SJSA1 (cell line): Measurements from ENCODE around the gene COL27A1. TPM values are rescaled to one million over a fixed set of nuclear protein-coding genes. Genes with fewer than 3 reads are reported as not detected.

Experiments used
- DNase-seq, 2 experiments: peaks; one replicate each; pipeline ENCODE4 v3.0.0-alpha.2; 2015 to 2020; ENCODE audit warnings: low spot score in 2 of 2, low read depth in 1 of 2
- H3K27ac ChIP-seq: fragments of 250-450 bp; sonication (Bioruptor Pico); 2 replicates; pipeline ENCODE4 v1.5.1; 2020; ENCODE audit warnings: mild to moderate bottlenecking, moderate library complexity
- H3K27me3 ChIP-seq: fragments of 250-450 bp; sonication (Bioruptor Pico); replicated peaks from 2 replicates; pipeline ENCODE4 v1.5.1; 2020; ENCODE audit warnings: mild to moderate bottlenecking, moderate library complexity
- H3K36me3 ChIP-seq: fragments of 250-450 bp; sonication (Bioruptor Pico); 2 replicates; pipeline ENCODE4 v1.5.1; 2020; ENCODE audit warnings: mild to moderate bottlenecking
- H3K4me1 ChIP-seq: fragments of 250-450 bp; sonication (Bioruptor Pico); replicated peaks from 2 replicates; pipeline ENCODE4 v1.6.1; 2021; ENCODE audit warnings: mild to moderate bottlenecking
- H3K4me3 ChIP-seq: fragments of 250-450 bp; sonication (Bioruptor Pico); 2 replicates; pipeline ENCODE4 v1.5.1; 2020; ENCODE audit warnings: mild to moderate bottlenecking
- H3K9me3 ChIP-seq: fragments of 250-450 bp; sonication (Bioruptor Pico); replicated peaks from 2 replicates; pipeline ENCODE4 v1.5.1; 2020; ENCODE audit warnings: mild to moderate bottlenecking
- total RNA-seq: library from RNA; depleted of rRNA; stranded (reverse); fragments of >200 nt; shearing (Covaris generic); gene quantifications from 2 replicates; pipeline ENCODE4 v1.2.3, GENCODE V29; 2014

The COL27A1 gene
- total RNA-seq, 1 experiment from 2014 or later: 4.7 TPM

DNA sequence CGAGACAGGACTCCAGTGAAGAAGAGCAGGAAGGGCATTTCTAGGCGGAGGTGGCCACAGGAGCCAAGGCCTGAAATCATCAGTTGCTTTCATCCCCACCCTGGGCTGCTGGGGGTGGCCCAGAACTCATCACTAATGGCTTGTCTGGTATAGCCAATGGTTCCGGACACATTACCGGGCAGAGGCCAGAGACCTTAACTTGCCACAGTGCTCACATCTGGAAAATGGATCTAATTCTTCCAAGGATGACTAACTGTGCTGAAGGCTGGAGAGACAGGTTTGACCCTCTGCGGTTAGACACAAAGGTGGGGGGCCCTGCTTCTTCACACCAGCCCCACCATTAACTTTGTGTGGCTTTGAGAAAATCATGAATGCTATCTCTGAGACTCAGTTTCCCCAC lies 6.2 kb upstream of the COL27A1 start:
- no peaks in the 10 kb centered on the region; the same call in 1 of the 2 replicates for H3K9me3 ChIP-seq
- peaks cover 15% of the 10 kb centered on the region for H3K27me3 ChIP-seq
- H3K27ac ChIP-seq: no peak overlapping the region
- H3K36me3 ChIP-seq: no peaks in the 10 kb centered on the region
- peaks cover 7% of the 10 kb centered on the region for H3K4me1 ChIP-seq
- no peak overlapping the region for H3K4me3 ChIP-seq
- DNase-seq: no peak

- Histone ChIP-seq H3K9me3 (no peaks in the 10 kb centered on the region; the same call in 1 of the 2 replicates), H3K27ac (no peak overlapping the region), H3K27me3 (peaks cover 16% of the 10 kb centered on the region), H3K36me3 (no peaks in the 10 kb centered on the region), H3K4me3 (no peak overlapping the region), H3K4me1 (peaks cover 14% of the 10 kb centered on the region)
- no peak for DNase-seq
These were observed 5.5 kb upstream of the COL27A1 start for GRCh38 chr9:114149765-114150340.

- H3K4me3 ChIP-seq: no peak overlapping the region
- peaks cover 16% of the 10 kb centered on the region for H3K4me1 ChIP-seq
- no peaks in the 10 kb centered on the region; the same call in 1 of the 2 replicates for H3K9me3 ChIP-seq
- no peak for DNase-seq
- H3K27ac ChIP-seq: no peak overlapping the region
- H3K27me3 ChIP-seq: peaks cover 19% of the 10 kb centered on the region
- no peaks in the 10 kb centered on the region for H3K36me3 ChIP-seq
These were observed 4.7 kb upstream of the COL27A1 start for GRCh38 chr9:114150608-114151007.

GRCh38 chr9:114151426-114151956 lies 3.8 kb upstream of the COL27A1 start:
- no peak overlapping the region for H3K4me3 ChIP-seq
- H3K27me3 ChIP-seq: peaks cover 19% of the 10 kb centered on the region
- H3K27ac ChIP-seq: no peak overlapping the region
- no peaks in the 10 kb centered on the region; the same call in 1 of the 2 replicates for H3K9me3 ChIP-seq
- H3K4me1 ChIP-seq: peaks cover 18% of the 10 kb centered on the region
- no peaks in the 10 kb centered on the region for H3K36me3 ChIP-seq
- no peak for DNase-seq

DNA sequence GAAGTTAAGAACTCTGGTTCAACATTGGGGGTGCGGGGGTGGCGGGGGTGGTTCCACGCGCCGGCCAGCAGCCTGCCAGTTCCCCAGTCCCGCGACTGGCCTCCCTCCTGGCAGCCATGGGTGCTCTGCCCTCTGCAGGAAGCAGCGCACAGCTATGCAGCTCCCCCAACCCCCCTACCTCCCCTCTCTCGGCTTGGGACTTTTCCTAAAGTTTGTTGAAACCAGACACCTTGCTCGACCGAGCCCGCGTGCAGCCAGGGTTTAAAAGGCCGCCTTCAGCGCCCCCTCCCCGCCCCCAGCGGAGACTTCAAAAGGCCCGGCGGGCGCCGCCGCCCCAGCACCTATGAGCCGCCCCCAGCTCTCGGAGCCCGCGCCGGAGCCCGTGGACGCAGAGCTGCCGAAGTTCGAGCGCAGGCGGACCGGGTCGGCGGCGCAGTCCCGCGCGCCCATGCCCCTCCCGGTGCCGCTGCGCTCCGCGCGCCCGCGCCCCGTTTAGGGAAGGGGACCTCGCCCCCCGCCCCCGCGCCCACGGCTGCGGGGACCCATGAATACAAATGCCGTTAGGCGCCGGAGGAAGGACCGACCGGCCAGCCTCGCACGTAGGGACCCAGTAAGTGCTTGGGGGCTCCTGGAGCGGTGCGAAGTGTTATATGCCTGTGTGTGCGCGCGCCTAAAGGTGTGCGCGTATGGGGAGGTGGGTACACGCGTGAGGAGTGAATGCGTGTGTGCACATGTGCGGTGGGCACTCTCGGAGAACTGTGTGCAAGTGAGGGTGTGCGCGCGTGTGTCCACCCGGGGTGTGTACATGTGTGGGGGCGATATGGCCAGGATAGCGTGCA lies 1.4 kb upstream of the COL27A1 start:
- no peak for DNase-seq
- peaks cover 29% of the 10 kb centered on the region for H3K4me1 ChIP-seq
- H3K4me3 ChIP-seq: peak overlapping the region; percentile 26
- no peaks in the 10 kb centered on the region; the same call in 1 of the 2 replicates for H3K9me3 ChIP-seq
- peaks cover 19% of the 10 kb centered on the region for H3K27me3 ChIP-seq
- H3K27ac ChIP-seq: no peak overlapping the region
- no peaks in the 10 kb centered on the region for H3K36me3 ChIP-seq

- Histone ChIP-seq H3K4me3 (no peak overlapping the region), H3K9me3 (no peaks in the 10 kb centered on the region; the same call in 1 of the 2 replicates)
- no peak for DNase-seq
These were observed 686 bp upstream of the COL27A1 start for GRCh38 chr9:114154600-114155102.

GRCh38 chr9:114155995-114156656 lies 789 bp downstream of the COL27A1 start:
- H3K9me3 ChIP-seq: no peaks in the 10 kb centered on the region; the same call in 1 of the 2 replicates
- H3K4me1 ChIP-seq: peaks cover 29% of the 10 kb centered on the region
- peaks cover 19% of the 10 kb centered on the region for H3K27me3 ChIP-seq
- H3K36me3 ChIP-seq: no peaks in the 10 kb centered on the region
- no peak for DNase-seq
- H3K4me3 ChIP-seq: peak overlapping the region; percentile 57
- no peak overlapping the region for H3K27ac ChIP-seq

More at GRCh38 chr9:114154600-114155102, 686 bp upstream of the COL27A1 start:
- Histone ChIP-seq H3K36me3 (no peaks in the 10 kb centered on the region), H3K4me1 (peaks cover 29% of the 10 kb centered on the region), H3K27me3 (peaks cover 19% of the 10 kb centered on the region), H3K27ac (no peak overlapping the region)

DNA sequence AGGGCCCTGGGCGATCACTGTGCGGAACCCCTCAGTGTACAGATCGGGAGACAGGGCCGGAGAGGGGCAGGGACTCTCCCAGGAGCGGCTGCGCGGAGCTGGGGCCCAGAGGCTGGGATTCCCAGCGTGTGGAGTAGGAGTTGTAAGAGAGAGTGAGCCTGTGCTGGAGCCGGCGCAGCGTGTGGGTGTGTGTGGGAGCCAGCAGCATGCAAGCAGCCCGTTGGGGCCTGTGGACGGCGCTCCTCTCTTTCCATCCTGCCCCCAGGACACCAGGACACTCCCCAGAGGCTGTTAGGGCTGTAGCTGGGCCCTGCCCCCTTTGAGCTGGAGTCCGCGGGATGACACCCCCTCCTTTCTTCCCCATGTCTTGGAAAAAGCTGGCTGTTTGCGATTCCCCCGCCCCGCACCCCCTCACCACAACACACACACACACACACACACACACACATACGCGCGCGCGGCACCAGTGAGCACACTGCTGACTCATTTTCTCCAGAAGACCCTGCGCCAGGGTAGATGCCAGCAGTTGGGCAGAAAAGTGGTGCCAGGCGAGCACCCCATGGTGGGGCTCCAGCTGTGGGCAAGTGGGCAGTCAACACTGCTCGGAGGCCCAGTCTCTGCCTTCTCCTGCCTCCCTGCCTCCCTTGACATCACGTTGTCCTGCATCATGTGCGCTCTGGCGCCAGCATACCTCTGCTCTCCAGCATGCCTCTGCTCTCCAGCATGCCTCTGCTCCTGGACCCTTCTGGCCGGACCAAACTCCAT lies 1.5 kb downstream of the COL27A1 start:
- Histone ChIP-seq H3K36me3 (no peaks in the 10 kb centered on the region), H3K27ac (no peak overlapping the region), H3K4me1 (peaks cover 29% of the 10 kb centered on the region), H3K4me3 (peak overlapping the region; percentile 57), H3K27me3 (peaks cover 19% of the 10 kb centered on the region), H3K9me3 (no peaks in the 10 kb centered on the region; the same call in 1 of the 2 replicates)
- DNase-seq: peak; percentile 57 to 65

GRCh38 chr9:114157516-114158176 lies 2.3 kb downstream of the COL27A1 start:
- no peak for DNase-seq
- peaks cover 19% of the 10 kb centered on the region for H3K27me3 ChIP-seq
- H3K4me3 ChIP-seq: no peak overlapping the region
- no peaks in the 10 kb centered on the region for H3K36me3 ChIP-seq
- no peak overlapping the region for H3K27ac ChIP-seq
- peaks cover 29% of the 10 kb centered on the region for H3K4me1 ChIP-seq
- H3K9me3 ChIP-seq: no peaks in the 10 kb centered on the region; the same call in 1 of the 2 replicates

GRCh38 chr9:114158482-114159130 lies 3.3 kb downstream of the COL27A1 start:
- no peak for DNase-seq
- Histone ChIP-seq H3K27me3 (peaks cover 16% of the 10 kb centered on the region), H3K27ac (no peak overlapping the region), H3K36me3 (no peaks in the 10 kb centered on the region), H3K4me1 (peaks cover 35% of the 10 kb centered on the region), H3K9me3 (no peaks in the 10 kb centered on the region; the same call in 1 of the 2 replicates), H3K4me3 (no peak overlapping the region)

GRCh38 chr9:114159691-114160090 lies 4.4 kb downstream of the COL27A1 start:
- H3K36me3 ChIP-seq: no peaks in the 10 kb centered on the region
- H3K4me3 ChIP-seq: no peak overlapping the region
- H3K4me1 ChIP-seq: peaks cover 26% of the 10 kb centered on the region
- peaks cover 5% of the 10 kb centered on the region for H3K27me3 ChIP-seq
- H3K9me3 ChIP-seq: no peaks in the 10 kb centered on the region; the same call in 1 of the 2 replicates
- no peak overlapping the region for H3K27ac ChIP-seq
- no peak for DNase-seq

DNA sequence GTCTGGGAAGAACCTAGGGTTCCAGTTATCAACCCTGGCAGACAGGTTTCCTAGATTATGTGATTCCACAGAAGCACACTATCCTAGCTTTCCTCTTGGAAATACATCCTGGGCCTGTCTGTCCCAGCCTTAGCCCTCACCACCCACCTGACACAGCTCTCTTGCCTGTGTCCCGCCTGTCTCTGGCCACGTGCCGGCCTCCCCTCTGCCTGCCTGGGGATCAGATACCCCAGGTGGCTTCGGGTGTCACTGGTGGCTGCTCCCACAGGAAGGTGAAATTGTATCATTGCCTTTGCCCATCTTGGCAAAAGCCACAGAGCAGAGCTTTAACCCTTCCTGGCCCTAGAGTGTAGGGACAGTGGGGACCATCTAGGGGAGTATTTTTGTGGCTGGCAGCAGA lies 6.2 kb downstream of the COL27A1 start:
- Histone ChIP-seq H3K36me3 (no peaks in the 10 kb centered on the region), H3K27me3 (no peaks in the 10 kb centered on the region), H3K9me3 (no peaks in the 10 kb centered on the region), H3K4me1 (peaks cover 19% of the 10 kb centered on the region), H3K27ac (no peak overlapping the region), H3K4me3 (no peak overlapping the region)
- no peak for DNase-seq
